Epithelial cell of prostate (primary cell): ENCODE measurements around the gene AFG1L.
"Not testable (repeated sequence)": the region's sequence is repeated elsewhere in the genome, so short reads cannot be mapped to it uniquely, and the experiment has no call there.

Source experiments
- DNase-seq: peaks from one replicate; pipeline ENCODE4 v3.0.0-alpha.2; 2011; ENCODE audit warnings: low read depth, low spot score
- H3K27ac ChIP-seq: fragments of 450-650 bp; 2 replicates; pipeline ENCODE4 v1.5.1; 2017; ENCODE audit warnings: mild to moderate bottlenecking

Gene AFG1L

DNA sequence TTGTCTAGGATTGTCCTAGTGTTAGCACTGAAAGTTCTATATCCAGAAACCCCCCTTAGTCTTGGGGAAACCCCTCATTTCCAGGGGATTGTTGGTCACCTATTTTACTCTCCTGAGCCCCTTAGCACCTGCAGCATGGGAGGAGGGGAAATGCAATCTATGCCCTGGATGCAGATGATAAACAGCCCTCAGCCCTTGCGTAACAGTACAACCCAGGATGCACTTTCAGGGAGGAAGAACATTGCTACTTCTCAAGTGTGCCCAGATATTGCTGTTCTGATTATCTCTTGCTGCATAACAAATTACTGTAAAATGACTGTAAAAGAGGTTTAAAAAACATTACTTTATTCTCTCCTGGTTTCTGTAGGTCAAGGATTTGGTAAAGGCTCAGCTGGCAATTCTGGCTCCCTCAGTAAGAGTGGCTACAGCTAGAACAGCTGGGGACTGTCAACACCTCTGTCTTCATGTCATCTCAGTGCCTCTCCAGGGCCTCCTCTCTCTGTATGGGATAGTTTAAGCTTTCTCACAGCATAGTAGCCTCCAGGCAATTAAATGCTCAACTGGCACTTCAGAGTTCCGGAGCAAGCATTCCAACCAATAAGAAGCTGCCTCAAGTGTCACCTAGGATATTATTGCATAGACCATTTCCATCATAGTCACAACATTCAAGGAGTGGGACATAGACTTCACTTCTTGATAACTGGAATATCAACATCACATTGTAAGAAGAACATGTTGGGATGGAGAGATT lies 148.1 kb downstream of the AFG1L start:
- DNase-seq: no peak

DNA sequence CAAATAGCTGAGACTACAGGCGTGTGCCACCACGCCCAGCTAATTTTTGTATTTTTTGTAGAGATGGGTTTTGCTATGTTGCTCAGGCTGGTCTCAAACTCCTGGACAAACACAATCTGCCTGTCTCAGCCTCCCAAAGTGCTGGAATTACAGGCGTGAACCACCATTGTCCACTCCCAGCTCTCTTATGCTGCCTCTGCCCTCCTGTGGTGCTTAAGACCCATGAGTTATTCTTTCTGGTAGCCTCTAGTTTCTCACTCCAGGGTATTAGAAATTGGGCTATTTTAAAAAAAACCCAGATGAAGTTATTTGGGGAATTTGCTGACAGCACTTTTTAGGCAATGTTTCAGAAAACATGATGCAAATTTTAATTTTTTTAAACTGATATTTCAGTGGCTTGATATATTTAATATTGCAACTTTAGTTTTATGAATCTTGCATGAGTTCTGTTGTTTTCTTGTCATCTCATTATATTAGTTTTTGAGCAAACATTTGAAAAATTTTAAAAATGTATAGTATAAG lies 151.8 kb downstream of the AFG1L start:
- no peak for DNase-seq
- H3K27ac ChIP-seq: no peak overlapping the region

More for the DNA sequence above, 148.1 kb downstream of the AFG1L start:
- no peak overlapping the region for H3K27ac ChIP-seq

DNA sequence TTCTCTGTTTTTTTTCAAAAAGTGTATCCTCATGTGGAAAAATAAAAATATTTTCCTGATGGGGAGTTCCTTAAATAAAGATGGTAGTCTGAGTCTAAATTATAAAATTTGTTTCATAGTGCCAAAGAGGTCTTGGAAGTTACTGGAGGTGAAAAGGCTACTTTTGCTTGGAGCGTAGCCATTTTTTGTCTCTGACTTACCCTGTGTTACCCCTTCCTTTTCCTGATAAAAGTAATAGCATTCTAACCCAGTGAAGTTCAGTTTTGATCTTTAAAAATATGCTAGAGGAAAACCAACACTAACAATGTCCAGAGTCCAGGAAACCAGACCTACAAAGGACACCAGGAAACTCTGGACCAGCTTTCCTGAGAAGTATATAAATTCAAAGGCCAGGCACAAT lies 153.6 kb downstream of the AFG1L start:
- DNase-seq: no peak
- H3K27ac ChIP-seq: no peak overlapping the region

DNA sequence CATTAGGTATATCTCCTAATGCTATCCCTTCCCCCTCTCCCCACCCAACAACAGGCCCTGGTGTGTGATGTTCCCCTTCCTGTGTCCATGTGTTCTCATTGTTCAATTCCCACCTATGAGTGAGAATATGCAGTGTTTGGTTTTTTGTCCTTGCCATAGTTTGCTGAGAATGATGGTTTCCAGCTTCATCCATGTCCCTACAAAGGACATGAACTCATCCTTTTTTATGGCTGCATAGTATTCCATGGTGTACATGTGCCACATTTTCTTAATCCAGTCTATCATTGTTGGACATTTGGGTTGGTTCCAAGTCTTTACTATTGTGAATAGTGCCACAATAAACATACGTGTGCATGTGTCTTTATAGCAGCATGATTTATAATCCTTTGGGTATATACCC lies 154.9 kb downstream of the AFG1L start:
- not testable (repeated sequence) for DNase-seq, H3K27ac ChIP-seq

DNA sequence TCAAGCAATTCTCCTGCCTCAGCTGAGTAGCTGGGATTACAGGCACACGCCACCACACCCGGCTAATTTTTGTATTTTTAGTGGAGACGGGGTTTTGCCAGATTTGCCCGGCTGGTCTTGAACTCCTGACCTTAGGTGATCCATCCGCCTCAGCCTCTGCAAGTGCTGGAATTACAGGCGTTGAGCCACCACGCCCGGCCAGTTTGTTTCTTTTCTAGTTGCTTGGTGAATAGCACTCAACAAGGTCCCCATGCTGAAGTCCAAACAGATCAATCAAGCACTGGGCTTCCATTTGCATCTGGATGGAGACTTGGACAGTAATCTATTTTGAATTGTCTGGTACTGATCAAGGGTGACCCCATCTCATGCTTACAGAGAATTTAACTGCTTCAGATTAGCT lies 157.0 kb downstream of the AFG1L start:
- H3K27ac ChIP-seq: no peak overlapping the region
- no peak for DNase-seq

DNA sequence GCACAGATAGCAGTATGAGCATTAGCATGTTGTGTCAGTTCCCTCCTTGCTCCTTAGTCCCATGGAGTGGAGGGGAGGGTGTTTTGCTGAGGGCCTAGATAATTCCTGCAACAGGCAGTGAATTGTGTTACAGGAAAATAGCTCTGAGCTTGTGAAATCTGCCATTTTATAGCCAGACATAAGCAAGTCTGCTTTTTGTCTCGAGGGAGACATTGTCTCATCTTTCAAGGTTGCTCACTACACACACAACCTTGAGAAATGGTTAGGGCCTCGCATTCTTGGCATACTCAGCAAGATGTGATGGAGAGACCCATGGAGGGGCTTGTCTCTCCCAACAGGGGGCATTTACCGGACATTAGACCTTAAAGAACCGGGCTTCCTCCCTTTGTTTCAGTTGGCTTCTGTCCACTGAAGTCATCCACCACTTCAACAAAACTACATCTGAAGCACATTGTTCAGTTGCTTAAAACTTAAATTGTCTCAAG lies 157.9 kb downstream of the AFG1L start:
- no peak for DNase-seq
- no peak overlapping the region for H3K27ac ChIP-seq

DNA sequence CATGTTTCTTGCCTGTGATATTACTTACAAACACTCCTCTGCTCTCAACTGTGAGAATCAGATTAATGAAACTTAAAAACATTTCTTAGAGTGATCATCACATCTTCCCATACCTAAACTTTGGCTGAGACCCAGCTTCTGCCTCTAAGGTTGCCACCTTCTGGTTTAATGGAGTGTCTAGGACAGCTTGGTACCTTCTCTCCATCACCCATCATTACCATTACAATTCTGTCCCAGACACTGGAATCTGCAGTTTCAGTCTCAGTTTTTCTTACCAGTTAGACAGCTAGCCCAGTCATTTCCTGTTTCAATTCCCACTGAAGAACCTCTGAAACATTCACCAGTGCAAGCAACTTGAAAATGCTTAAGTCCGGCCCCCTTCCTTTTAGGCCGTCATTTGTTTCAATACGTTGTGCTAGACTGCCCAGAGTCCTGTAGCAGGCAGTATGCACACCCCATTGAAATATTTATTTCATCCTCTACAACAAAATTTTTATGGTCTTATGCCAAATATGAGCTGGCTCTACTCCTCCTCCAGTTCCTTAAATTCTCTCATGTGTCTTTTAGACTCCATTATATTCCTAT lies 158.8 kb downstream of the AFG1L start:
- H3K27ac ChIP-seq: no peak overlapping the region
- no peak for DNase-seq

DNA sequence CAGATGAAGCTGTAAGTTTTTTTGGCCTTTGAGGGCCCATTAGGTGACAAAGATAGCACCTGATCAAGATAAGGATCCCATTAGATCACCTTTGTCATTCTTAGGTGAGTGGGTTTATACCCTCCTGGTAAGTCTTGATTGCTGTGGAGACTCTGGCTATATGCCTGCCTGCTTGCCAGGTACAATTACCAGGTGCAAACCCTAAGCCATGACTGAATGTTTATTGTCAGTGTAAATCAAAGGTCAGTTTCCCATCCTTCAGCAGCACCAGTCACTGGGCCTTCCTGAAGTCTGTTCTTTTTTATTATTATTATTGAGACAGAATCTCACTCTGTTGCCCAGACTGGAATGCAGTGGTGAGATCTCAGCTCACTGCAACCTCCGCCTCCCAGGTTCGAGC lies 159.5 kb downstream of the AFG1L start:
- no peak for DNase-seq
- no peak overlapping the region for H3K27ac ChIP-seq

DNA sequence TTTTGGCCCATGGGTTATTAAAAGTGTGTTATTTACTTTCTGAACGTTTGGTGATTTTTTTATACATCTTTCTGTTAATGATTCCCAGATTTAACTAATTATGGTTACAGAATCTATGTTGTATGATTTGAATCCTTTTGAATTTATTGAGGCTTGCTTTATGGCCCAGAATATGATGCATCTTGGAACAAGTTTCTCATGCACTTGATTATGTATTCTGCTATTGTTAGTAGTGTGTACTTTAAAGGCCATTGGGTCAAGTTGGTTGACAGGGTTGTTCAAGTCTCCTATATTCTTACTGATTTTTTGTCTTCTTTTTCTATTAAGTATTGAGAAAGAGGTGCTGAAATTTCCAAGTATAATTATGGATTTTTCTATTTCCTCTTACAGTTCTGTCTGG lies 160.8 kb downstream of the AFG1L start:
- no peak for DNase-seq
- no peak overlapping the region for H3K27ac ChIP-seq

DNA sequence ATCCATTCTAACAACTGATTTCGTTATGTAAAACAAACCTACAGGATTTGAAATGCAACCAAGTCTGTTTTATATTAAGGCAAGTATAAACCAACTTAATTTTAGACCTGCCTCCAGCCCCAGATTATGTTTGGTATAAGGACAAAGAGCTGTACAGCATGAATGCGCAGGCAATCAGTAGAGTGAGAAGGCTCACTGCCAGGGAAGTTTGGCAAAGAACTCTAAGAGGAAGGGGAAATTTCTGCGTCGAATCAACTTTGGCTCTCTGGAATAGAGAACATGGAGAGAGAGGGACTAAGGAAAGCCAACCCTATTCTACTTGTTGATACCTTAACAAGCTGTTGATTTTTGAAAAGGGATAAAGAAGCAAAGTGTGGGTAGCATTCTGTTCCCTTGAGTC lies 168.9 kb downstream of the AFG1L start:
- no peak overlapping the region for H3K27ac ChIP-seq
- no peak for DNase-seq

DNA sequence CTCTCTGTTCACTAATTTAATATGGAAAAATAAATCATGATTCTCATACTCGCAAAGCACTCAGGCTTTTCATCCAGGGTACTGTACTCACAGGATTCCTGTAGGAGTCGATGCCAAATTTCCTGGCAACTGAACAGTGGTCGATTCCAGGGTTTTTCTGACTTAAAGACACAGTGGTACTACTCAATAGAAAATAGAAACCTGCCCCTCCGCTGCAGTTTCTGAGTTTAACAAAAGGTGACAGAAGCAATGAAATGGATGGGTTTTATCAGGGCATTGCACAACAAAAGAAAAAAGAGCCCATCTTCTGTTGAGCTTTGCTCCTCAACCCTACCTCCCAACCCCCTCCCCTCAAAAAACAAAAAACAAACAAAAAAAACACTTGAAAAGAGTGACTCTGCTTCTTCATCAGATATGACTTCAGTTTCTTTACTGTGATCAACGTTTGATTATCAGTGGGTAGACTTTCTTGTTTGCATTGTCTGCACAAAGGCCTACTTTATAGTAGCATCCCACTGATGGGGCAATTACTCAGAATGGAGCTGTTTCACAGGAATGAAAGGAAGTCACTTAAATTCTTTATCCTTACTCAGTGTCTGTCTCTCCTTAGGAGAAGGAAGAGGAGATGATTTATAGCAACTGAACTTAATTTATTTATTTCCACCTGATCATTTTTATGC lies 169.7 kb downstream of the AFG1L start:
- H3K27ac ChIP-seq: no peak overlapping the region
- no peak for DNase-seq

DNA sequence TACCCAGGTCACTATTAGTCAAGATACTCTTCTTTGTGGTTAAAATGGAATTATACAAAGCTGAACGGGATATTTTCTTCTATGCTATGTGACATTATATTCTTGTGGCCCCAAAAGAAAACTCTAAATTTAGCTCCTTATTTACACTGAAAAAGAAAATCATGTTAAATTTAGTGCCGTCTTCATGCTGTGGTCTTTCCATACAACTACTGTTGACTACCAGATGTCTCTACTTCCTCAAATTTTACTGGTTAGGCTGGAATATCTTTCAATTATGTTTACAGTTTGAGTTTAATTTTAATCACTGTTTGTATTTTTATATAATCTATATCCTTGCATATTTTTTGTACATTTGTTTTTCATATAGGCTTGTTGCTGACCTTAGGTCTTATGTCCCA lies 170.2 kb downstream of the AFG1L start:
- no peak overlapping the region for H3K27ac ChIP-seq
- no peak for DNase-seq

DNA sequence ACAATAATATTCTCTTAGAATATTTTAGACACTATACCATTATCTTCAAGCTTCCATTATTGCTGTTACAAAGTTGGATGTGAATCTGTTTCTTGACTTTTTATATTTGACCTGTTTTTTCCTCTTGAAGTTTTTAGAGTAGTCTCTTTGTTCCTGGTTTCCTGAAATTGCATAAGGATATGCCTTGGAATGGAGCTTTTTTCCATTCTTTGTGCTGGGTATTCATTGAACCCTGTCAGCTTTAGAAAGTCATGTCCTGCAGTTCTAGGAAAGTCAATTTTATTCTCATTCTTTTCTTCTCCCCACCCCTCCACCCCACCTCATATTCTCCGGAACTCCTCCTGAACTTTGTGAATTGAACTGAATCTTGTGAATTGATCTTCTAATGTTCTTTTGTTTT lies 173.5 kb downstream of the AFG1L start:
- no peak overlapping the region for H3K27ac ChIP-seq
- DNase-seq: no peak

DNA sequence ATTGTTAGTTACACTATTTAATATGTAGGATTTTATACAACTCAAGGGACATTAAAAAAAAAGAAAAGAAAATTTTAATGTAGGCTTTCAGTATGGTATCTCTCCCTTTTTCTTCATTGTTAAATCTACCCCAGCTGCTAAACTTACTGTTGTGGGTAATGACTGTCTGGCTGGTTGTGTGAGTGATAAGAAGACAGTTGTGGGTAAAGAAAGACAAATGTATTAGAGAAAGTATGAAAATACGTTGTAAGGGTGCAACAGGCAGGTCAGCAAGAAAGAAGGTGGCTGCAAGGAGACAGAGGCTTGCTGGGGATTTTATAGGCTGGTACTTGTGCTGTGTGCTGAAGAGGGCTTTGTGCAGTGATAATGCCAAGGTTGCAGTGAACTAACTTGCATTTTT lies 174.5 kb downstream of the AFG1L start:
- no peak overlapping the region for H3K27ac ChIP-seq
- no peak for DNase-seq

DNA sequence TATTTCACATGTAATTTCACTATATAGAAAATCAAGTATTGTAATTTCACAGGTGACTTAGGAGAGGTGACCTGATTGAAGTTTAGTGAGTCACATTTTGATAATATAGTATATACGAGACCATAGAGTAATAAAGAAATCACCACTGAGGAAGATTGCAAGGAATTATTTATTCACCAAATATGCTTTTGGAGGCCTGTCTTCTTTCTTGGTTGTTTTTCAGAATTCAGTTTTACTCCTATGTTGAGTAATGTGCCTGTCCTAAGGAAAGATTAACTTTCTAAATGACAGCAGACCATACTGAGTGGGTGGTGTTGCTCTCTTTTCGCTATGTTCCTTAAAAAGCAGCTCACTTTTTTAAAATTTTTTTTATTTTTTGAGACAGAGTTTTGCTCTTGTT lies 178.3 kb downstream of the AFG1L start:
- H3K27ac ChIP-seq: no peak overlapping the region
- DNase-seq: no peak

DNA sequence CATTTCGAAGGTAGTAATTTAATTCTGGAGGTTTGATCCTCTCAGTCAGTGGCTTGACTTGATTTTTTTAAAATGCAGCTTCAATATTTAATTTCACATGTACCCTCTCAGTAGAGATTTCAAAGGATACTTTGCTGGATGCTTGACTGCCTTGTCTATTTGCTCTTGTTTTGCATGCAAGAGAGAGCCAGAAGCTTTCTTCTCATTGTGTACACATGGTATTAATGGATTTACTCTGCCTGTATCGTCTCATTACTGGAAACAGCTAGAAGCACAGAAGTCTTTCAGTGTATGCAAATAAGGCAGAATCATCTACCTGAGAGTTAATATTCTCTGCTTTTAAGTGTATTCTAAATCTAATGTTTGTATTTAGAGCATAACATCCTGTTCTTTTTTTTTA lies 181.5 kb downstream of the AFG1L start:
- no peak overlapping the region for H3K27ac ChIP-seq

DNA sequence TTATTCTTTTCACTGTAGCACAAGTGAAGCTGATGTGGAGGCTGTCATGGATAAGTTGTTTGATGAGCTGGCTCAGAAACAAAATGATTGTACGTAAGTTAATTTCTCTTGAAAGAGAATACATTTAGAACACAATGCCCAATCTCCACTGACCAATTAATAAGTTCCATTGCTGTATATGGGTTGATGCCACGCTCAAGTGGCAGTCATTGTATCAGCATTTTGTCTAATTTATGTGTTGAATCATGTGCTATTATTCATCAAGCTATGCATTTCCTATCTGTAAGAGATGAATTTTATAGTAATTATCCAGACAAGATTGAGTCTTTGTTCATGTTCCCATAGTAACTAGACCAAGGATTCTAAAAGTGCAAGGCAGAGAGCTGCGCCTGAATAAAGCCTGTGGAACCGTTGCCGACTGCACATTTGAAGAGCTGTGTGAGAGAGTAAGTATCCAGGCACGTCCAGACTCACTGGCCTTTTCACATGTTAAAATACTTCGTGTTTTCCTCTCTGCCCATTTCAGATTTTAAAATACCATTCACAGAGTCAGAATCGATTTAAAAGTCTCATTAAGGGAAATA lies 182.1 kb downstream of the AFG1L start:
- no peak for DNase-seq

More for the DNA sequence above, 181.5 kb downstream of the AFG1L start:
- DNase-seq: no peak

DNA sequence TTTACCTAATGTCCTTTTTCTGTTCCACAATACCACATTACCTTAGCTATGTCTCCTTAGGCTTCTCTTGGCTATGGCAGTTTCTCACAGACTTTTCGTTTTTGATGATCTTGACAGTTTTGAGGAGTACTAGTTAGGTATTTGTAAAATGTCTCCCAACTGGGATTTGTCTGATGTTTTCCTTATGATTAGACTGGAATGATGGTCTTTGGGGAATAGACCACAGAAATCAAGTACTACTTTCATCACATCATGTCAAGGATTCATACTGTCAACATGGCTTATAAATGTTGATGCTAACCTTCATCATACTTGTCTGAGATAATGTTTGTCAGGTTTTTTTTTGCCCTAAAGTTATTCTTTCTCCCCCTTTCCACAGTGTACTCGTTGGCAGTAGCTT lies 187.7 kb downstream of the AFG1L start:
- no peak for DNase-seq
- no peak overlapping the region for H3K27ac ChIP-seq

More for the DNA sequence above, 182.1 kb downstream of the AFG1L start:
- no peak overlapping the region for H3K27ac ChIP-seq

DNA sequence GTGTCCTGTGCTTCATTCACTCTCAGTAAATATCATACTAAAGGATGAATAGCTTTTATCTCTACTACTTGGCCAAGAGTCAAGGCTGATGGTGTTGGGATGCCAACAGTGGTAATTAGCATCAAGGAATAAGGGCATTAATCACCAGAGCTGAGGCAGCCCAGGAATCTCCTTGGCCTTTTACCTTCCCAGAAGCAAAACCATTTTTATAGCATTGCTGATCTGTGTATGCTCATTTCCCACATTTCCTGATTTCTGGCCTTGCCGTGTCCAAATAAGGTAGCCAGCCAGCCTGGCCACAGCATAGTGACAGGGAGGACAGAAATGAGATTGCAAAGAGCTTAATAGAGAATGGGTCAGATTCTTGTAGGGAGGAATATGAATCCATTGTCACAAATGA lies 189.2 kb downstream of the AFG1L start:
- H3K27ac ChIP-seq: no peak overlapping the region
- DNase-seq: no peak

DNA sequence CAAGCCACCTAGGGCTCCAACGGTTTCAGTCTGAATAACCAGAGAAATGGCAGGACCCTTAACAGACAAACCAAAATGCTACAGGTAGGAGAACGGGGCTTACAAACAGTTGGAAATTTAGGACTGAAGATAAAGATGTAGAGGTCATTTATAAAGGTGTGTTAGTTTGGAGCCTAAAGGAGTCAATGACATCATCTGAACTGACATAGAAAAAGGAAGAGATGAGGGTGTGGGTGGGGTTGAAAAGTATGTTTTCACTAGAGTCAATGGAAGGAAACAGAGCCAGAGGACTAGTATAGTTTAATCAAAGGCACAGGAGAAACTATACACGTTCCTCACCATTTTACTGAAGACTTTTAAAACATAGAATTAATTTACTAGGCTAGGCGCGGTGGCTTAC lies 194.8 kb downstream of the AFG1L start:
- DNase-seq: no peak
- no peak overlapping the region for H3K27ac ChIP-seq
